Measurements from ENCODE around the gene F10.

Gene F10

GRCh38 chr13:113119166-113119821 is 3.3 kb upstream of the F10 start:
- TF ChIP-seq TCF4 (CRISPR knock-in tag; IDR thresholded peaks at IDR 0.05; ENCODE audit: borderline replicate concordance) (no peak), ZNF565 (CRISPR knock-in tag; conservative IDR thresholded peaks at IDR 0.05; ENCODE audit: low read depth) (no peak), BACH2 (CRISPR knock-in tag; IDR thresholded peaks at IDR 0.05; ENCODE audit: borderline replicate concordance) (no peak), ISL1 (CRISPR knock-in tag; IDR thresholded peaks at IDR 0.05) (no peak), TOX (CRISPR knock-in tag; IDR thresholded peaks at IDR 0.05; ENCODE audit: borderline replicate concordance) (no peak), PPARA (CRISPR knock-in tag; IDR thresholded peaks at IDR 0.05; ENCODE audit: borderline replicate concordance) (no peak), RARB (CRISPR knock-in tag; IDR thresholded peaks at IDR 0.05) (no peak), OSR1 (CRISPR knock-in tag; IDR thresholded peaks at IDR 0.05) (no peak), CSDC2 (CRISPR knock-in tag; IDR thresholded peaks at IDR 0.05) (no peak)
- TF ChIP-seq, protein P1, sequence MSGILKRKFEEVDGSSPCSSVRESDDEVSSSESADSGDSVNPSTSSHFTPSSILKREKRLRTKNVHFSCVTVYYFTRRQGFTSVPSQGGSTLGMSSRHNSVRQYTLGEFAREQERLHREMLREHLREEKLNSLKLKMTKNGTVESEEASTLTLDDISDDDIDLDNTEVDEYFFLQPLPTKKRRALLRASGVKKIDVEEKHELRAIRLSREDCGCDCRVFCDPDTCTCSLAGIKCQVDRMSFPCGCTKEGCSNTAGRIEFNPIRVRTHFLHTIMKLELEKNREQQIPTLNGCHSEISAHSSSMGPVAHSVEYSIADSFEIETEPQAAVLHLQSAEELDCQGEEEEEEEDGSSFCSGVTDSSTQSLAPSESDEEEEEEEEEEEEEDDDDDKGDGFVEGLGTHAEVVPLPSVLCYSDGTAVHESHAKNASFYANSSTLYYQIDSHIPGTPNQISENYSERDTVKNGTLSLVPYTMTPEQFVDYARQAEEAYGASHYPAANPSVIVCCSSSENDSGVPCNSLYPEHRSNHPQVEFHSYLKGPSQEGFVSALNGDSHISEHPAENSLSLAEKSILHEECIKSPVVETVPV (CRISPR knock-in tag; IDR thresholded peaks at IDR 0.05) = no peak
- ATAC-seq = no peak

- no peak for ATAC-seq
- TF ChIP-seq PPARA (CRISPR knock-in tag; IDR thresholded peaks at IDR 0.05; ENCODE audit: borderline replicate concordance) (no peak), ZC3H10 (CRISPR knock-in tag; IDR thresholded peaks at IDR 0.05) (no peak), GLIS3 (CRISPR knock-in tag; IDR thresholded peaks at IDR 0.05) (no peak), CREB5 (CRISPR knock-in tag; IDR thresholded peaks at IDR 0.05; ENCODE audit: low read depth) (no peak), ZFP30 (CRISPR knock-in tag; IDR thresholded peaks at IDR 0.05) (no peak), CSDC2 (CRISPR knock-in tag; IDR thresholded peaks at IDR 0.05) (no peak), BACH2 (CRISPR knock-in tag; IDR thresholded peaks at IDR 0.05; ENCODE audit: borderline replicate concordance) (no peak)
These were observed 2.8 kb upstream of the F10 start for GRCh38 chr13:113119822-113120189.

DNA sequence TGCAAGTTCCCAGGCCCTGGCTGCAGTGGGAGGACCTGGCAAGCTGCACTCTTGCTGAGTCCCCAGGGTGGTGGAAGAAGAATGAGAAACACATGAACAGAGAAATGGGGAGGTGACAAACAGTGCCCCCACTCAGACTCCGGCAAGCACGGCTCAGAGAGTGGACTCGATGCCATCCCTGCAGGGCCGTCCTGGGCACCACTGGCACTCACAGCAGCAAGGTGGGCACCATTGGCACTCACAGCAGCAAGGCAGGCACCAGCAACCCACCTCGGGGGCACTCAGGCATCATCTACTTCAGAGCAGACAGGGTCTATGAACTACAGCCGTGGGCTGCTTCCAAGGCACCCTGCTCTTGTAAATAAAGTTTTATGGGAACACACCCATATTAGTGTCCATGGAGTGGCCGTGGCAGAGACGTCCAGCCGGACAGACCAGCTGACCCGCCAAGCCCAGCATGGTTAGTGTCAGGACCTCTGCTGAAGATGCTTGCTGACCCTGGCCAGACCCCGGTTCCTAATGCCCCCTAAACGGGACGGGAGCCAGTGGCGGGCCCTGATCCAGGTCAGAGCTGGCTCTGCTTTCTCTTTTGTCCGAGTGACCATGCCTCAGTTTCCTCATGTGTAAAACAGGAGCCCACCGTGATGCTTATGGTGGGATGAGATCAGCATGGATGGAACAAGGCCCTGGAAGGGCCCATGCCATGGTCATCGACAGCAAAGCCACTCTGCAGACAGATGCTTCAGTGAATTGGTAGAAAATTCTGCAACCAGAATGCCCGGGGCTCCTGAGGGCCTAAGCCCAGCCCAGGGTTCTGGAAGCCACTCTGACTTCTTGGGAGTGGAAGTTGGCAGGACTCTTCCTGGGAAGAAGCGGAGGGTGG is 2.1 kb upstream of the F10 start:
- ATAC-seq = no peak
- no peak for TF ChIP-seq SNAI2 (CRISPR knock-in tag; IDR thresholded peaks at IDR 0.05)
- no peak for TF ChIP-seq CREB5 (CRISPR knock-in tag; IDR thresholded peaks at IDR 0.05; ENCODE audit: low read depth)
- TF ChIP-seq, protein P2, sequence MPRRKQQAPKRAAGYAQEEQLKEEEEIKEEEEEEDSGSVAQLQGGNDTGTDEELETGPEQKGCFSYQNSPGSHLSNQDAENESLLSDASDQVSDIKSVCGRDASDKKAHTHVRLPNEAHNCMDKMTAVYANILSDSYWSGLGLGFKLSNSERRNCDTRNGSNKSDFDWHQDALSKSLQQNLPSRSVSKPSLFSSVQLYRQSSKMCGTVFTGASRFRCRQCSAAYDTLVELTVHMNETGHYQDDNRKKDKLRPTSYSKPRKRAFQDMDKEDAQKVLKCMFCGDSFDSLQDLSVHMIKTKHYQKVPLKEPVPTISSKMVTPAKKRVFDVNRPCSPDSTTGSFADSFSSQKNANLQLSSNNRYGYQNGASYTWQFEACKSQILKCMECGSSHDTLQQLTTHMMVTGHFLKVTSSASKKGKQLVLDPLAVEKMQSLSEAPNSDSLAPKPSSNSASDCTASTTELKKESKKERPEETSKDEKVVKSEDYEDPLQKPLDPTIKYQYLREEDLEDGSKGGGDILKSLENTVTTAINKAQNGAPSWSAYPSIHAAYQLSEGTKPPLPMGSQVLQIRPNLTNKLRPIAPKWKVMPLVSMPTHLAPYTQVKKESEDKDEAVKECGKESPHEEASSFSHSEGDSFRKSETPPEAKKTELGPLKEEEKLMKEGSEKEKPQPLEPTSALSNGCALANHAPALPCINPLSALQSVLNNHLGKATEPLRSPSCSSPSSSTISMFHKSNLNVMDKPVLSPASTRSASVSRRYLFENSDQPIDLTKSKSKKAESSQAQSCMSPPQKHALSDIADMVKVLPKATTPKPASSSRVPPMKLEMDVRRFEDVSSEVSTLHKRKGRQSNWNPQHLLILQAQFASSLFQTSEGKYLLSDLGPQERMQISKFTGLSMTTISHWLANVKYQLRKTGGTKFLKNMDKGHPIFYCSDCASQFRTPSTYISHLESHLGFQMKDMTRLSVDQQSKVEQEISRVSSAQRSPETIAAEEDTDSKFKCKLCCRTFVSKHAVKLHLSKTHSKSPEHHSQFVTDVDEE (CRISPR knock-in tag; IDR thresholded peaks at IDR 0.05) = no peak
- TF ChIP-seq ARNTL (CRISPR knock-in tag; IDR thresholded peaks at IDR 0.05; ENCODE audit: borderline replicate concordance, low read depth) = no peak

DNA sequence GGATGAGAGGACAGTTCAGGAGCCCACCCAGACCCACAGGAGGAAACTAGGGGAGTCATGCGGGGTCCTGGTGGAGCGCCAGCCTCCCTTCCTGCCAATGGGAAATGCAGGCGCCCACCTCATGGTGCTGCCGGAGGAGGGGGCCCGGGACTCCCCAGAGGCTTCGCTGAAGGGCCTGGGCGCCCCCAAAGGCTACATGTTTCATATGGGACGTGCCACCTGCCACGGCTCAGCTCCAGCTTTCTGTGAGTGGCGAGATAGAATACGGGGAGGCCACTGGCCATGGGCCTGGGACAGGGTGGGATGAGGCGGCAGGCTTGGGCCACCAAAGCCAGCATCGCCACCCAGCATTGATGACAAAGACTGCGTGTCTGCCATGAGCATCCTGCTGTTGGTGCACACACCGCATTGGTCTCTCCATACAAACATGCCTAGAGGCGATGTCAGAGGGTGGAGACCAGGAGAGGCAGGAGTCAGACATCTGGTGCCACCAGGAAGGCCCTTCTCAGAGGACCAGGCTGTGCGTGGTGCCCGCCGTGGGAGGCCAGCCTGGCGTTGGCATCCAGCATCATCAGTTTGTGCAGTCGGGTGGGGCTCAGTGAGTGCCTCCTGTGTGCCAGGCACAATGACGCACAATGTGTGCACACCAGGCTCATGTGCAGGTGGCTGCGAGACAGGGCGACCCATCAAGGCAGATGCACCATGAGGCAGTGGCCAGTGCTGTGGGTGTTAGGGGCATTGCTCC is 1.2 kb upstream of the F10 start:
- ATAC-seq = no peak
- no peak for TF ChIP-seq ZC3H10 (CRISPR knock-in tag; IDR thresholded peaks at IDR 0.05)
- no peak for TF ChIP-seq ZFP3 (CRISPR knock-in tag; IDR thresholded peaks at IDR 0.05)
- TF ChIP-seq ESRRG (CRISPR knock-in tag; IDR thresholded peaks at IDR 0.05) = no peak
- no peak for TF ChIP-seq ISL1 (CRISPR knock-in tag; IDR thresholded peaks at IDR 0.05)
- no peak for TF ChIP-seq SNAI2 (CRISPR knock-in tag; IDR thresholded peaks at IDR 0.05)
- TF ChIP-seq, protein P3, sequence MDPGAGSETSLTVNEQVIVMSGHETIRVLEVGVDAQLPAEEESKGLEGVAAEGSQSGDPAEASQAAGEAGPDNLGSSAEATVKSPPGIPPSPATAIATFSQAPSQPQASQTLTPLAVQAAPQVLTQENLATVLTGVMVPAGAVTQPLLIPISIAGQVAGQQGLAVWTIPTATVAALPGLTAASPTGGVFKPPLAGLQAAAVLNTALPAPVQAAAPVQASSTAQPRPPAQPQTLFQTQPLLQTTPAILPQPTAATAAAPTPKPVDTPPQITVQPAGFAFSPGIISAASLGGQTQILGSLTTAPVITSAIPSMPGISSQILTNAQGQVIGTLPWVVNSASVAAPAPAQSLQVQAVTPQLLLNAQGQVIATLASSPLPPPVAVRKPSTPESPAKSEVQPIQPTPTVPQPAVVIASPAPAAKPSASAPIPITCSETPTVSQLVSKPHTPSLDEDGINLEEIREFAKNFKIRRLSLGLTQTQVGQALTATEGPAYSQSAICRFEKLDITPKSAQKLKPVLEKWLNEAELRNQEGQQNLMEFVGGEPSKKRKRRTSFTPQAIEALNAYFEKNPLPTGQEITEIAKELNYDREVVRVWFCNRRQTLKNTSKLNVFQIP (CRISPR knock-in tag; IDR thresholded peaks at IDR 0.05; ENCODE audit: borderline replicate concordance, low read depth) = no peak
- no peak for TF ChIP-seq PATZ1 (CRISPR knock-in tag; IDR thresholded peaks at IDR 0.05; ENCODE audit: borderline replicate concordance)
- TF ChIP-seq CSDC2 (CRISPR knock-in tag; IDR thresholded peaks at IDR 0.05) = no peak

Measured in SK-N-SH treated with all-trans-retinoic acid at 6 μM for 48 hours (cell line).